Activated naive CD8-positive, alpha-beta T cell treated with anti-CD3 and anti-CD28 coated beads, Interleukin-2, amount 50 U/mL, for 16 hours (primary cell): ENCODE results near the gene JAK1.
"Not testable (repeated sequence)": the region's sequence is repeated elsewhere in the genome, so short reads cannot be mapped to it uniquely, and the experiment has no call there.

Source experiments
- DNase-seq: peaks from one replicate; pipeline ENCODE4 v3.0.0-alpha.2; 2020; ENCODE audit warnings: low read depth, low spot score

Gene JAK1

GRCh38 chr1:64950284-64950809 lies 16.0 kb downstream of the JAK1 start:
- DNase-seq = no peak

GRCh38 chr1:64948905-64949833 lies 17.2 kb downstream of the JAK1 start:
- no peak for DNase-seq

DNA sequence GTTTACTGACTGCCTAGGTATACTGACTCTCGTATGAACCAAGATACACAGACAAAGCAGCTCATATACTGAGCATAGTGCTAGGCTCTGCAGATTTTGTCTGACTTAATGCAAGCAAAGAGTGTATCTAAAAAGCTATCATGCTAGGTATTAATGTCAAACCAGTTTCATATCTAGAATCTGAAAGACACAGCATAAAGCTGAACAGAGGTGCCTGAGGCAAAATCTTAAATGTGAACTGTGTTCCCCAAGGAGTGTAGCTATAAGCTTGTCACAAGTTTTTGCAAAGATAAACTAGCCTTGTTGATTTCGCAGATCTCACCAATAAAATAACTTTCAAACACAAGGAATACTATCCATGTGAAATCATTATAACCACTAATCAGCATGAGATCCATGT lies 18.1 kb downstream of the JAK1 start:
- DNase-seq = no peak

DNA sequence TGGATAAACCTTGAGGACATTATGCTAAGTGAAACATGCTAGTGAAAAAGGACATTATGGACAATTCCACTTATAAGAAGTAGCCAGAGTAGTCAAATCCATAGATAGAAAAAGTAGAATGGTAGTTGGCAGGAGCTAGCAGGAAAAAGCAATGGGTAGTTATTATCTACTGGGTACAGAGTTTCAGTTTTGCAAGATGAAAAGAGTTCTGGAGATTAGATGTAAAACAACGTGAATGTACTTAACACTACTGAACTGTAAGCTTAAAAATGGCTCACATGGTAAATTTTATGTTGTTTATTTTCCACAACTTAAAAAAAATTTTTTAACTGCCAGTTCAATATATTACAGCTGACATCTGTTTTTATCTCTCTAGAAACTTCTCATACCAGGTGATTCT lies 19.4 kb downstream of the JAK1 start:
- no peak for DNase-seq

DNA sequence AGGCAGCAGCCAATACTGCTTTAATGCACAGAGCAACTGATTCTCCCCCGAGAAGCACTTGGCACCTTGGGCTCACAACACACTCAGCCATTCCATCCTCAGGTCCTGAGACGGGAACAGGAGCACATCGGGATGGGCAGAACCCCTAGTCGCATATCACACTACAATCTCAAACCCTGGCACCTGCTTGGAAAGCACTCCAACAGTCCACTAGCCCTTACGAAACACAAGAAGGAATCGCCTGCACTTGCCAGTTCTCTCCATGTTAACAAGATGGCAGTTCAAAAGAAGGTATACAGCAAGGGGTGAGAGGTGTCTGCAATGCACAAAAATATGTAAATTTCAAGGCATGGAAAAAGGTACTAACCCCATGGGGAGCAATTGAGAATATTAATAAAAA lies 21.4 kb downstream of the JAK1 start:
- no peak for DNase-seq

- no peak for DNase-seq
Observed at GRCh38 chr1:64942675-64943074, 23.7 kb downstream of the JAK1 start.

DNA sequence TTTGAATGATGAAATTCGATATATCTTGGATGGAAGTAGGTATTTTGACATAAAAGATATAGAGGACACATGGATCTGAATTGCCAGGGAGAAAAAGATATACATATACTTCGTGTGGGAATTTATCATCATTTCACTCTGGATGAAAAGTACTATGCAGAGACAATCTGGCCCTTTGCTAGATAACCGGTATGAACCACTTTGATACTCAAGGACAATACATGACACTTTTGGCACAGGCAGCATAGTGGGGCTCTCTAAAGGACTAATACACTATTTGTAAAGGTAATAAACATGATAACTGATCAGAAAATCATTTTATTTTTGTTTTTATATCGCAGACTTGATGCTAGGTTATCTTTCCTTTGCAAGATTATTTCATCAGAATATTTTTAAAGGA lies 24.2 kb downstream of the JAK1 start:
- DNase-seq = no peak

GRCh38 chr1:64941461-64942117 lies 24.8 kb downstream of the JAK1 start:
- no peak for DNase-seq

DNA sequence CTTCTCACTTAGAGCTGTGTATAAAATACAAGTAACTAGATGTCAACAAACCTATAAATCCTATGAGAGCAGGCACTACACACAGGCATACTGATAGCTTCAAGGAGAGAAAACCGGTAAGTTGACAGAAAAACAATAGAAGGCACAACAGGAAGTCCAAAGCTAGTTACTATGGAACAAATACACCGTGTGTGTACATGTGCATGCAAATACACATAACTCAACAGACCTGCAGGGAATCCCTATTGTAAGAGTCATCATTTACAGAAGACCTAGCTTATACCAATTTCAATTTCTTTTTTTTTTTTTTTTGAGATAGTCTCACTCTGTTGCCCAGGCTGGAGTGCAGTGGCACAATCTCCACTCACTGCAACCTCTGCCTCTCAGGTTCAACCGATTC lies 26.3 kb downstream of the JAK1 start:
- DNase-seq = no peak

DNA sequence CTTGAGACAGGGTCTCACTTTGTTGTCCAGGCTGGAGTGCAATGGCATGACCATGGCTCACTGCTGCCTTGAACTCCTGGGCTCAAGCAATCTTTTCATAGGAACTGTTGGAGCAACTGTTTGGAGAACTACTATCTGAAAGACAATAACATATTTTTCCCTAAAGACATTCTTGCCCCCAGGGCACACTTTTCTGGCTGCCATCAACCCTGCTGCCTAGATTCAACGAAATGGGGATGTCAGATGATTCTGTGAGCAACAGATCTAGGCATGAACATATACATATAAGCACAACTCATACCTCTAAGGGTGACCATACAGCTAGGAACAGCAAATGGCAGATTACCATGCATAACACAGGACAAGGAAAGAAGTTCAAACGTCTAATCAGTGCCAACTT lies 27.4 kb downstream of the JAK1 start:
- DNase-seq = no peak

DNA sequence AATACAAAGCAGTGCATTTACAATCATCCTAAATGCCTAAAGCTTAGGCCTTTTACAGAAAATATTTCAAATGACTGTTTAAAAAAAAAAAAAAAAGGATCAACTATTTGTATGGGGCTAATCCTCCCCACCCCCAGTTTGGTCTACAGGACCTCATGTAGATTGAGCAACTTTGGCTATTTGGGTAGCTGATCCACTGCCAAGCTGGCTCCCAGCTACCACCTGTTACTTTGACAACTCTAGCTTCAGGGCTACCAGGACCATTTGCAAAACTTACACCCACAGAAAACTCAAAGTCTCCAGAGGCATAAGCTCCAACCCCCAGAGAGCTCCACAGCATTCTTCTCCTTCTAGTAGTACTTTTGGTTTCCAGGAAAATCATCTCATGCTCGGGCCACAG lies 29.4 kb downstream of the JAK1 start:
- no peak for DNase-seq

- DNase-seq = no peak
Observed at GRCh38 chr1:64935551-64936155, 30.7 kb downstream of the JAK1 start.

DNA sequence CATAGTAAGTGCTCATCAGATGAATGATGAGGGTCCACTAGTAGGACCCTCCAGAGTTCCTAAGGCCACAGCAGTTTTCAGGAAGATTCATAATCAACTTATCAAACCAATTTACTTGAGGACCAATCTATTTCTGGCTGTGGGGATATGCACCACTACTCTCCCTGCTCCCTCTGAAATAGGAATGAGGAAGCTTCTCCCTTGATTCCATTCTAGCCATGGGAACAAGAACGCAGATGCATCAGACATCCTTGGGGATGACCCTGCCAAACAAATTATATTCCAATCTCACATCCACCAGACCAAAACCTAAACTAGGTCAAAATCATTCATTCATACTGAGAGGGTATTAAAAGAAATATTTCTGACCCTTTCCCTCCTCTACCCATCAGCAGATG lies 31.5 kb downstream of the JAK1 start:
- no peak for DNase-seq

DNA sequence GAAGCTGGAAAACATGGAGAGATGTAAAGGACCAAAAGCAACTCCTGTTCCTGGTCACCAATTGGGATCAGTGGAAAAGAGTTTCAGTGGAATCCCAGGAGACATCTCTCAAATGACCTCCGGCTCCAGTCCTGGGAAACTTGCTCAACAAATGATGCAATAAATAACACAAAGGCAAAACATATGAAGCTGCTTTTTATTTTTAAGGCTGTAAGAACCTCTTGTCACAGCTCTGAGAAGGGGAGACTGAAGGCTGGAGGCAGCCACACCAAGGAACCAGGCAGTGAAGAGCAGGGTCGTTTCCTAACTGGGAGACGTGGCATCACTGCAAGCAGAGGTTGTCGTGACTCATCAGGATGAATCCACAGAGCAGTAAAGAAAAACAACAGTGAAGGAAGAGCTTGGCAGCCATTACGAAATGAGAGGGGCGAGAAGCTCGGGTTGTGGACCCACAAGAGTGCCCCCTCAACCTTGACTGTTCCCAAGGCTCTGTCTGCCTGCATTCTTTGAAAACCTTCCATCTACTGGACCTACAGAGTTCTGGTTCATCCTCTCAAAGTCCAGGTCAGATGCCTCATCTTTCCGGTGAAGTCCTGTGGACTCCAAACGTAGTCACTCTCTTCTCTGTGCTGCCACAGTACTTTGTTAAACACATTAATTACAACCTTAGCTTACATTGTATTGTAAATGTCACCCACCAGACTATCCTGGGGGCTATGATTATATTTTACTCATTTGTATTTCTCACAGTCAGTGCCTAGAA lies 32.1 kb downstream of the JAK1 start:
- DNase-seq = no peak

DNA sequence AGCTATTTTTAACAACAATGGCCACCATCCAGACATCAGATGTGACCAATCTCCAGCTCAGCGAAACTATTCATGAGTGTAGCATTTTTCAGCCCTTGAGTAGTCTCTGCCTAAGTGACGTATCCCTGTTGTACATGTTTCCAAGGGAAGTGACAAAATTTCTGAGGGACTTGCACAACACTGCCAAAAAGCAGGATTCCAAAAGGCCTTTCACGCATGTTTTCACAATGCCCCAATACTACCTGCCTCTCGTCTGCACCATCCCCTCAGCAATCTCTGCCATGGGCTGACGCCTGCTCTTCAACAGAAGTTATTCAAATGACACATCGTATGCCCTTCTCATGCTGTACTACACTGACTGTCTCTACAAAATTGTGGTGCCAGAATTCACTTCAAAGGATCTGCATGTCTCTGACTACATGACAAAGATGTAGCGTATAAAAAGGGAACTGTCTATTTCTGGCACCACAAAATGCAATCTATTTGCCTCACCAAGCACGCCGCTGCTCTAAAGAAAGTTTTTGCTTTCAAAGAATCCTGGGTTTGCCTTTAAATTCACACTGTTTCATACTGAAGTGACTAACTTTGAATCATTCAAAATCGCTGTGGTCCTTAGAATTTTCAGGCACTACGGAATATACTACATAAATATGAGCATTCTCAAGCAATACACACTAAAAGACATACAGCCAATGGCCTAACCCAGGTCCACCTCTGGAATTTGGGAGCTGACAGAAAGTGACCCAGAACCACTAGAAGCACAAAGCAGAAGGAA lies 32.9 kb downstream of the JAK1 start:
- no peak for DNase-seq

DNA sequence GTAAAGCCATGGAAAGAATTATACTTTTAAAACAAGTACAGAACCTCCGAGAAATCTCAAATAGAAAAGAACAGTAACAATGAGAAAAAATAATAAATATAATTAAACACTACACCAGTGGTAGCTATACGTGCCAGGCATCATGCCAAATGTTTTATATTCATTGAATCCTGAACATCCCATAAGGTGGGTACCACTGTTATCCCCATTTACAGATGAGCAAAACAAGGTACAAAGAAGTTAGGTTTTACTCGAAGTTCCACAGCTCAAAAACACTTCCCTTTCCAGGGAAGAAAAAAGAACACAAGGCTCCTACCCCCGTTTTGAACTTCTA lies 33.4 kb downstream of the JAK1 start:
- no peak for DNase-seq

- DNase-seq = not testable (repeated sequence)
Observed at GRCh38 chr1:64930640-64931039, 35.7 kb downstream of the JAK1 start.

DNA sequence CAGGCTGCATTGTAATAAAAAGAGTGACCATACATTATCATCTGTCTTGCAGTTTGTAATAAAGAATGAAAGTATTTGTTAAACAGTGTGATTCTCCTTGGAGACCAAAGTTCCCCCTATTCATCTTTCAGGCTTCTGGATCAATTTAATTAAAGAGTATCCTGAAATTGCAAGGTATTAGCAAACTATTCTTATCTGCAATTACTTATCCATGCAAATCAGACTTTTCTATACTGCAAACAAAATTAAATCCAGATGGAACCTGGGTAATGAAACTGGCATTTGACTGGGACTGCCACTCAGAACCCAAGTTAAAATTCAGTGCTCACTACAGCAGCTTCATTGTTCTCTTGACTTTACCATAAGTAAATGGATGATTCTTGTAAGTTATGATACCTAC lies 37.1 kb downstream of the JAK1 start:
- no peak for DNase-seq

DNA sequence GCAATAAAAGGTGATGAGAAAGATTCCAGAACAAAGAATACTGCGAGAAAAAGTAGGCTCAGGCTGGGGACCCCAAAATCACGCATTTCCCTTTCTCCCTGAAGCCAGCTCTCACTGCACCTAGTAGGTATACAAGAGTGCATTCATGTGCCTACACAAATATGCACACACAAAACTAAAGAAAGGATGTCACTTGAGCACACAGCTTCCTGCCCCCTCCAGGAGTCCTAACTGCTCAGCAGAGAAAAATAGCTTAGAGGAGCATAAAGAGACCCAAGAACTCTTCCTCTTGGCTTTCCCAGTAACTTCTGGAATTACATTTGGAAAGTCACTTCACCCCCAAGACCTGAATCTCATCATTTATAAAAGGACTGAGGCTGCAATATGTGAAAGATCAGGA lies 38.0 kb downstream of the JAK1 start:
- DNase-seq = no peak

DNA sequence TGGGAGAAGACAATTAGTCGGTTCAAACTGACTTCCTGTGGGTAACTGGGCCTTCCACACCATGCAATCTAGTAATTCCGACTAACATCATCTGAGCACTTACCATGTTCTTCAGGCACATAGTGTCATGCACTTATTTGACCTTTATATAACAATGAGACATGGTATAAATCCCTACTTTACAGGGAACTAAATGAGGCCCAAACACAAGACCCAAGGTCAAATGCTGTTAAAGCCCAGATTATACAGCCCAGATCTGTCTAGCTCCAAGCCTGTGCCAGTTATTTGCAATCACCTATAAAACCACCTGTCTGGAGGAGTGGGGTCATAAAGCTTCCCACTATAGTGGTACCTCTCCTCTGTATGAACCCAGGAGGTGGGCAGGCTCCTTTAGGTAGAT lies 40.8 kb downstream of the JAK1 start:
- no peak for DNase-seq

- DNase-seq = no peak
Observed at GRCh38 chr1:64923294-64923718, 43.0 kb downstream of the JAK1 start.
